H1 (cell line): ENCODE measurements around the gene SLC25A53. TPM values are rescaled to one million over a fixed set of nuclear protein-coding genes. Genes with fewer than 3 reads are reported as not detected.

Source experiments
- CTCF ChIA-PET: fragments of 300-600 bp; sonication (Branson Sonifier 250); formaldehyde crosslinking; loops from one replicate; lab custom pipeline; 2021; ENCODE audit not compliant: partially characterized antibody; lab: Charles Lee
- POLR2A ChIA-PET: fragments of 300-600 bp; sonication (Branson Sonifier 250); formaldehyde crosslinking; loops from one replicate; lab custom pipeline; 2021; ENCODE audit warnings: inconsistent platforms; ENCODE audit not compliant: partially characterized antibody; lab: Charles Lee
- DNase-seq, 2 experiments: peaks; one replicate each; pipeline versions ENCODE4 v3.0.0 to v3.0.0-alpha.2; 2010 to 2022; ENCODE audit warnings: low spot score in 2 of 2, low read depth in 1 of 2, mixed read lengths in 1 of 2
- FAIRE-seq: peaks from 2 replicates; lab custom pipeline; 2011; peaks lifted over from hg19 to GRCh38; lab: Jason Lieb, UNC
- H2AFZ ChIP-seq: 2 replicates; pipeline ENCODE4 v1.8.1; 2012; ENCODE audit warnings: low read length, inconsistent platforms
- H2AK5ac ChIP-seq: 2 replicates; pipeline ENCODE4 v1.6.1; 2013; ENCODE audit warnings: low read depth, low read length
- H2BK120ac ChIP-seq: replicated peaks from 2 replicates; pipeline ENCODE3; 2013; ENCODE audit warnings: low read depth, low read length, inconsistent platforms
- H2BK12ac ChIP-seq: 2 replicates; pipeline ENCODE4 v1.6.1; 2013; ENCODE audit warnings: low read depth, low read length
- H2BK15ac ChIP-seq: 2 replicates; pipeline ENCODE4 v1.6.1; 2013; ENCODE audit warnings: low read length
- H2BK20ac ChIP-seq: 2 replicates; pipeline ENCODE4 v1.6.1; 2013; ENCODE audit warnings: low read length
- H2BK5ac ChIP-seq: 2 replicates; pipeline ENCODE4 v1.6.1; 2013; ENCODE audit warnings: low read depth, low read length
- H3K14ac ChIP-seq: 2 replicates; pipeline ENCODE4 v1.6.1; 2013; ENCODE audit warnings: inconsistent platforms; ENCODE audit not compliant: insufficient read length
- H3K18ac ChIP-seq: 2 replicates; pipeline ENCODE4 v1.6.1; 2013; ENCODE audit warnings: low read length; ENCODE audit errors: extremely low read depth
- H3K23ac ChIP-seq: 2 replicates; pipeline ENCODE4 v1.6.1; 2013; ENCODE audit warnings: inconsistent platforms; ENCODE audit not compliant: insufficient read length
- H3K23me2 ChIP-seq: 2 replicates; pipeline ENCODE4 v1.6.1; 2013; ENCODE audit warnings: low read depth, low read length
- H3K27ac ChIP-seq: 2 replicates; pipeline ENCODE4 v1.6.1; 2011; ENCODE audit warnings: low read depth, low read length, inconsistent platforms
- H3K27me3 ChIP-seq, 4 experiments: replicated peaks in 1 of 4; 1 replicate in 1 of 4; 2 replicates in 3 of 4; pipeline versions ENCODE4 v1.6.1 to v1.8.1; 2011 to 2013; ENCODE audit warnings: low read length in 3 of 4, mild to moderate bottlenecking in 3 of 4, inconsistent platforms in 2 of 4, mixed read lengths in 2 of 4, moderate library complexity in 1 of 4; ENCODE audit not compliant: control insufficient read depth in 3 of 4, insufficient read depth in 3 of 4; ENCODE audit errors: extremely low read depth in 1 of 4
- H3K36me3 ChIP-seq, 4 experiments: 2 replicates each; pipeline versions ENCODE4 v1.6.1 to v1.8.1; 2011 to 2013; ENCODE audit warnings: mild to moderate bottlenecking in 4 of 4, low read length in 3 of 4, moderate library complexity in 2 of 4, control low read depth in 1 of 4, inconsistent platforms in 1 of 4; ENCODE audit not compliant: insufficient read depth in 4 of 4, control insufficient read depth in 2 of 4
- H3K4ac ChIP-seq: replicated peaks from 2 replicates; pipeline ENCODE3; 2013; ENCODE audit warnings: low read length, low read depth, mixed read lengths, inconsistent platforms; ENCODE audit not compliant: insufficient read length
- H3K4me1 ChIP-seq, 4 experiments: replicated peaks in 1 of 4; 1 replicate in 1 of 4; 2 replicates in 3 of 4; pipeline versions ENCODE4 v1.6.1 to v1.8.1; 2011 to 2013; ENCODE audit warnings: low read length in 3 of 4, inconsistent platforms in 2 of 4, mixed read lengths in 1 of 4; ENCODE audit not compliant: insufficient read depth in 4 of 4, control insufficient read depth in 3 of 4
- H3K4me2 ChIP-seq, 2 experiments: 2 replicates each; pipeline versions ENCODE4 v1.6.1 to v1.8.1; 2011 to 2013; ENCODE audit warnings: low read depth in 2 of 2, low read length in 2 of 2, control low read depth in 1 of 2, inconsistent platforms in 1 of 2, mild to moderate bottlenecking in 1 of 2; ENCODE audit not compliant: insufficient read depth in 1 of 2
- H3K4me3 ChIP-seq, 4 experiments: fragments of 200-600, 300-600 bp in 1 of 4; sonication (generic), shearing (Covaris generic), sonication (Bioruptor Twin) in 1 of 4; 2 replicates each; pipeline versions ENCODE4 v1.5.1 to v1.8.1; 2011 to 2016; ENCODE audit warnings: low read length in 4 of 4, low read depth in 3 of 4, control low read depth in 2 of 4, inconsistent platforms in 2 of 4, mild to moderate bottlenecking in 2 of 4, mixed read lengths in 1 of 4, moderate library complexity in 1 of 4; ENCODE audit not compliant: insufficient read depth in 2 of 4; ENCODE audit errors: extremely low read depth in 1 of 4
- H3K56ac ChIP-seq: replicated peaks from 2 replicates; pipeline ENCODE3; 2013; ENCODE audit warnings: low read depth, mild to moderate bottlenecking, mixed read lengths, low read length, inconsistent platforms; ENCODE audit not compliant: insufficient read length
- H3K79me1 ChIP-seq: 2 replicates; pipeline ENCODE4 v1.6.1; 2013; ENCODE audit warnings: low read depth, low read length, control low read depth
- H3K79me2 ChIP-seq, 2 experiments: 2 replicates each; pipeline versions ENCODE4 v1.6.1 to v1.8.1; 2012 to 2013; ENCODE audit warnings: low read length in 2 of 2, mild to moderate bottlenecking in 2 of 2, inconsistent platforms in 1 of 2; ENCODE audit not compliant: insufficient read depth in 2 of 2, control insufficient read depth in 1 of 2
- H3K9ac ChIP-seq, 4 experiments: replicated peaks in 1 of 4; 1 replicate in 1 of 4; 2 replicates in 3 of 4; pipeline versions ENCODE4 v1.6.1 to v1.8.1; 2011 to 2013; ENCODE audit warnings: low read depth in 3 of 4, low read length in 3 of 4, control low read depth in 2 of 4, mild to moderate bottlenecking in 2 of 4, moderate library complexity in 2 of 4, inconsistent platforms in 1 of 4; ENCODE audit errors: extremely low read depth in 1 of 4
- H3K9me3 ChIP-seq, 2 experiments: 2 replicates each; pipeline versions ENCODE4 v1.6.1 to v1.8.1; 2012 to 2013; ENCODE audit warnings: mild to moderate bottlenecking in 2 of 2, moderate library complexity in 2 of 2, control low read depth in 1 of 2, inconsistent platforms in 1 of 2, low read depth in 1 of 2, low read length in 1 of 2, mixed read lengths in 1 of 2; ENCODE audit not compliant: insufficient read depth in 2 of 2
- H4K20me1 ChIP-seq, 2 experiments: replicated peaks in 1 of 2; 2 replicates each; pipeline versions ENCODE3 to v1.8.1; 2011 to 2013; ENCODE audit warnings: inconsistent platforms in 2 of 2, low read length in 2 of 2, mild to moderate bottlenecking in 1 of 2; ENCODE audit not compliant: insufficient read depth in 2 of 2, control insufficient read depth in 1 of 2
- H4K5ac ChIP-seq: 2 replicates; pipeline ENCODE4 v1.6.1; 2013; ENCODE audit warnings: low read length, low read depth, mixed read lengths, inconsistent platforms; ENCODE audit not compliant: insufficient read length
- H4K8ac ChIP-seq: 2 replicates; pipeline ENCODE4 v1.8.0; 2013; ENCODE audit warnings: mild to moderate bottlenecking, moderate library complexity, low read length, inconsistent platforms; ENCODE audit not compliant: insufficient read depth; ENCODE audit errors: extremely low read depth
- H4K91ac ChIP-seq: replicated peaks from 2 replicates; pipeline ENCODE3; 2013; ENCODE audit warnings: low read length, mixed read lengths, inconsistent platforms; ENCODE audit not compliant: insufficient read length
- CBX8 ChIP-seq: fragments of 300-800, 300-1000 bp; sonication (generic); IDR thresholded peaks from 2 replicates; pipeline ENCODE4 v1.7.1; 2016; ENCODE audit warnings: low read depth, low read length, borderline replicate concordance
- CEBPB ChIP-seq: IDR thresholded peaks from 2 replicates; pipeline ENCODE4 v1.6.1; 2012; ENCODE audit warnings: low read depth, low read length
- CTBP2 ChIP-seq: IDR thresholded peaks from 2 replicates; pipeline ENCODE4 v1.7.0; 2011; ENCODE audit warnings: borderline replicate concordance, mild to moderate bottlenecking, moderate library complexity, mixed read lengths, low read length; ENCODE audit not compliant: insufficient read depth, insufficient read length
- EGR1 ChIP-seq: IDR thresholded peaks from 2 replicates; pipeline ENCODE4 v1.6.1; 2011; ENCODE audit warnings: low read depth, low read length, borderline replicate concordance
- KDM1A ChIP-seq: fragments of 200-600, 300-600 bp; sonication (generic); IDR thresholded peaks from 2 replicates; pipeline ENCODE4 v1.7.1; 2016; ENCODE audit warnings: mild to moderate bottlenecking, low read length, borderline replicate concordance
- KDM5A ChIP-seq: fragments of 200-600 bp; IDR thresholded peaks from 2 replicates; pipeline ENCODE4 v1.7.1; 2012; ENCODE audit warnings: mild to moderate bottlenecking, low read length, inconsistent platforms, mixed read lengths
- MAFK ChIP-seq: IDR thresholded peaks from 2 replicates; pipeline ENCODE4 v1.6.1; 2012; ENCODE audit warnings: low read depth, mild to moderate bottlenecking, improper control_type of control experiment, low read length
- POU5F1 ChIP-seq: IDR thresholded peaks from 2 replicates; pipeline ENCODE4 v1.6.1; 2011; ENCODE audit warnings: low read depth, mild to moderate bottlenecking, low read length, moderate library complexity
- RFX5 ChIP-seq: IDR thresholded peaks from 2 replicates; pipeline ENCODE4 v1.6.1; 2011; ENCODE audit warnings: low read depth, low read length, improper control_type of control experiment, borderline replicate concordance
- SIN3A ChIP-seq, 2 experiments: IDR thresholded peaks in 1 of 2; conservative IDR thresholded peaks in 1 of 2; 2 replicates each; pipeline ENCODE4 v1.6.1; 2011 to 2012; ENCODE audit warnings: low read length in 2 of 2, improper control_type of control experiment in 1 of 2, low read depth in 1 of 2, mild to moderate bottlenecking in 1 of 2
- SIRT6 ChIP-seq: IDR thresholded peaks from one replicate; pipeline ENCODE4 v1.7.1; 2012; ENCODE audit warnings: low read length, inconsistent platforms
- SP2 ChIP-seq: IDR thresholded peaks from 2 replicates; pipeline ENCODE4 v1.6.1; 2012; ENCODE audit warnings: mild to moderate bottlenecking, low read length, inconsistent platforms
- SP4 ChIP-seq: IDR thresholded peaks from 2 replicates; pipeline ENCODE4 v1.6.1; 2012; ENCODE audit warnings: low read length, inconsistent platforms
- TBP ChIP-seq: IDR thresholded peaks from 2 replicates; pipeline ENCODE4 v1.6.1; 2011; ENCODE audit warnings: low read depth, low read length, improper control_type of control experiment
- YY1 ChIP-seq: IDR thresholded peaks from 2 replicates; pipeline ENCODE4 v1.6.1; 2011; ENCODE audit warnings: low read depth, mild to moderate bottlenecking, low read length
- ZNF274 ChIP-seq: IDR thresholded peaks from 2 replicates; pipeline ENCODE4 v1.7.0; 2012; ENCODE audit warnings: low read length, borderline replicate concordance; ENCODE audit errors: extremely low read depth
- WGBS, 2 experiments: shearing (Covaris generic) in 1 of 2; methylation state at CpG; one replicate each; pipeline versions ENCODE4 v1.1.6 to v1.1.7; 2013 to 2015; ENCODE audit warnings: low lambda C conversion rate in 2 of 2, mixed read lengths in 2 of 2, inconsistent platforms in 1 of 2, low coverage in 1 of 2, missing lambda C conversion rate in 1 of 2; ENCODE audit not compliant: insufficient replicate concordance in 2 of 2, insufficient coverage in 1 of 2, insufficient read length in 1 of 2; ENCODE audit errors: extremely low coverage in 1 of 2, missing lambda C conversion rate in 1 of 2; 5-methylcytosine and 5-hydroxymethylcytosine counted together
- polyA plus RNA-seq, 7 experiments: library from polyadenylated mRNA; depleted of rRNA in 3 of 7; stranded (reverse) in 5 of 7; unstranded in 2 of 7; fragments of >200 nt in 5 of 7; fragments of 200-250 nt in 2 of 7; gene quantifications; 1 replicate in 5 of 7; 2 replicates in 1 of 7; 4 replicates in 1 of 7; pipeline versions ENCODE4 v1.2.1 to v1.2.3, GENCODE V29; 2011 to 2013; ENCODE audit warnings: missing spikeins in 2 of 7, mixed read lengths in 2 of 7
- total RNA-seq: library from RNA; stranded (reverse); fragmentation: NEBNext Ultra II Directional; extraction: Animal tissue kit (Norgen Biotek cat#: 25700); gene quantifications from 2 replicates; pipeline ENCODE4 v1.2.1, GENCODE V29; 2021

SLC25A53 gene
- total and polyA plus RNA-seq, 2 of the 8 experiments (the other 6 are each of a cell fraction or from before 2014, with no cell fraction given), result 2.4 to 4.2 TPM

- Histone ChIP-seq H3K56ac (no peak overlapping the region), H2AK5ac (no peak overlapping the region), H3K23me2 (no peaks in the 10 kb centered on the region), H3K27me3 (no peaks in the 10 kb centered on the region), H4K5ac (no peak overlapping the region), H4K20me1 (no peaks in the 10 kb centered on the region), H2BK120ac (no peak overlapping the region), H3K4me1 (no peaks in the 10 kb centered on the region), H3K4me3 (no peak overlapping the region), H2AFZ (no peak overlapping the region), H3K9ac (no peak overlapping the region), H3K4ac (no peak overlapping the region), H3K79me2 (no peaks in the 10 kb centered on the region), H2BK12ac (no peak overlapping the region), H3K4me2 (no peak overlapping the region), H3K14ac (no peak overlapping the region), H2BK5ac (no peak overlapping the region), H2BK15ac (no peak overlapping the region), H2BK20ac (no peak overlapping the region), H3K18ac (no peak overlapping the region), H3K79me1 (no peaks in the 10 kb centered on the region), H3K23ac (no peak overlapping the region), H3K9me3 (no peaks in the 10 kb centered on the region), H4K91ac (no peak overlapping the region)
- DNase-seq, result no peak
- ChIA-PET CTCF (interaction anchor here (1.8 to 4.1 kb wide), 2 partner anchors 10 to 14 kb away, joined by 6 to 13 read pairs; partner anchors contain the start of gene ZCCHC18), POLR2A (interaction anchor here (0.9 kb wide), 1 partner anchor 10 kb away, joined by 3 read pairs; the partner anchor contains the start of gene ZCCHC18)
- 78% methylated on average over 5 of the region's 5 CpGs; no CpG with 5 or more reads in 1 of the 2 experiments for WGBS, 2 experiments
- no peak for FAIRE-seq
- TF ChIP-seq CEBPB (no peak), RFX5 (no peak), YY1 (no peak), SIN3A (conservative IDR thresholded peaks at IDR 0.05 in 1 of 2, IDR thresholded peaks at IDR 0.05 in 1 of 2; ENCODE audit: low read depth in 1 of 2, low read length in 2 of 2) (no peak), SIRT6 (no peak), POU5F1 (no peak), SP2 (no peak), KDM5A (no peak), CTBP2 (no peak), ZNF274 (no peak), CBX8 (no peak), MAFK (no peak), TBP (no peak), EGR1 (no peak), KDM1A (no peak), SP4 (no peak)
- TF ChIP-seq, all 59 proteins: peak for 0
- no peak overlapping the region for H4K8ac ChIP-seq
- no peak overlapping the region for H3K27ac ChIP-seq
- H3K36me3 ChIP-seq, result no peaks in the 10 kb centered on the region
Measured at GRCh38 chrX:104122829-104123228, 34.0 kb downstream of the SLC25A53 start.
